Calu3 (cell line): ENCODE data around the gene PBX4. TPM values are rescaled to one million over a fixed set of nuclear protein-coding genes. Genes with fewer than 3 reads are reported as not detected.

Experiments used
- BruUV-seq: library from RNA; stranded (reverse); fragments of 400-500 nt; replicated peaks from 2 replicates; lab custom pipeline; 2021; lab: Mats Ljungman, UMichigan
- CTCF ChIA-PET: fragments of 300-600 bp; sonication (Branson Sonifier 250); formaldehyde crosslinking; loops from one replicate; lab custom pipeline; 2022; ENCODE audit warnings: antibody characterized with exemption; lab: Charles Lee
- DNase-seq: peaks from one replicate; pipeline ENCODE4 v3.0.0; 2022
- H3K27ac Mint-ChIP-seq: one replicate; pipeline ENCODE4 v1.8.0; 2022; ENCODE audit warnings: mixed read lengths; ENCODE audit not compliant: unreplicated experiment
- H3K27me3 Mint-ChIP-seq: one replicate; pipeline ENCODE4 v1.8.0; 2022; ENCODE audit warnings: mixed read lengths; ENCODE audit not compliant: unreplicated experiment
- H3K36me3 Mint-ChIP-seq: one replicate; pipeline ENCODE4 v1.8.0; 2022; ENCODE audit warnings: mild to moderate bottlenecking, moderate library complexity, mixed read lengths; ENCODE audit not compliant: insufficient read depth, unreplicated experiment
- H3K4me1 Mint-ChIP-seq: one replicate; pipeline ENCODE4 v1.8.0; 2022; ENCODE audit warnings: mild to moderate bottlenecking, low read depth, mixed read lengths; ENCODE audit not compliant: unreplicated experiment
- H3K4me3 Mint-ChIP-seq: one replicate; pipeline ENCODE4 v1.8.0; 2022; ENCODE audit warnings: mild to moderate bottlenecking, low read depth, moderate library complexity, mixed read lengths; ENCODE audit not compliant: unreplicated experiment
- H3K9me3 Mint-ChIP-seq: one replicate; pipeline ENCODE4 v1.8.0; 2022; ENCODE audit warnings: low read depth, mixed read lengths; ENCODE audit not compliant: unreplicated experiment
- intact Hi-C: fragments of 100-400 bp; cut with micrococcal nuclease; formaldehyde crosslinking; loops from one replicate; pipeline ENCODE4 v1.10.0; 2022; ENCODE audit not compliant: unreplicated experiment
- total RNA-seq: library from RNA; stranded (reverse); gene quantifications from 2 replicates; pipeline ENCODE4 v1.2.3, GENCODE V29; 2022
- TF ChIP-seq, protein P1 (sequence below): fragments of 200-600 bp; IDR thresholded peaks from one replicate; pipeline ENCODE4 v1.8.0; 2022; ENCODE audit warnings: antibody characterized with exemption; ENCODE audit not compliant: unreplicated experiment

PBX4 gene
- total RNA-seq, 1 experiment from 2014 or later: 6.0 TPM

DNA sequence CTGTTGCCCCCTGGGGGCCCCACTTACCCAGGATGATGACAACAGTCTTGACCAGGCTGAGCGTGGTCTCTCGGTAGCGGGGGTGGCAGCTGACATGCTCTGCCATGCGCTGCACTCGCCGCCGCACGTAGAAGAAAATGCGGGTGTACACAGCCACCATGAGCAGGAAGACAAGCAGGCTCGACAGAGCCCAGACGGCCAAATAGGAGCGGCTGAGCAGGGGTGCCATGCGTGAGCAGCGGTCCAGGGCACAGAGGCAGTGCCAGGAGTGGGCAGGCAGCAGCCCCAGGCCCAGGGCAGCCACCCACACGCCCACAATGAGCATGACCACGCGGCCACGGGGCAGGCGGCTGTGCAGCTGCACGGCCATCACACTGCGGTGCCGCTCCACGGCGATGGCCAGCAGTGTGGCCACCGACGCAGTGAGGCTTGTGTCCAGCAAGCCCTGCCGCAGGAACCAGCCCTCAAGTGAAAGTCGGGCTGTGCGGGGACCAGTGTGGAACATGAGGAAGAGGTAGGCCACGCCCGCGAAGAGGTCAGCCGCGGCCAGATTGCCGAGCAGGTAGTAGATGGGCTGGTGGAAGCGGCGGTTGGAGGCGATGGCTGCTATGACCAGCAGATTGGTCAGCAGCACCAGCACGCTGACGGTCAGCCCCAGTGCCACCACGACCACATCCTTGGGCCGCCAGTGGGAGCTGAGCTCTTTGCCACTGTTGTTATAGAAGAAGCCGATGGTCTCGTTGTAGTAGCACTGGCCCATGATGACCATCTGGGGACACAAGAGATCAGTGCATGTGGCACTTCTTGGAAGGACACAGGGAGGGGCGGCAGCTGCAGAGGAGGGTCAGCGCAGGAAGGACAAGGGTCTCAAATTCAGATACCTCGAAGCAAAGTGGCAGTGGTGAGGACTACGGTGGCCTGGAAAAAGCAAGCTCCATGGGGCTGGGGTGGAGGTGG, 8.3 kb upstream of the PBX4 start:
- DNase-seq: no peak
- H3K36me3 Mint-ChIP-seq: peaks cover 46% of the 10 kb centered on the region
- peak overlapping the region; percentile 91 for H3K27ac Mint-ChIP-seq
- H3K4me3 Mint-ChIP-seq: peak overlapping the region; percentile 83
- no peaks in the 10 kb centered on the region for H3K27me3 Mint-ChIP-seq
- H3K9me3 Mint-ChIP-seq: no peaks in the 10 kb centered on the region
- intact Hi-C loops: no loop called here
- TSS peak; percentile 49 for BruUV-seq
- TF ChIP-seq, protein P1, sequence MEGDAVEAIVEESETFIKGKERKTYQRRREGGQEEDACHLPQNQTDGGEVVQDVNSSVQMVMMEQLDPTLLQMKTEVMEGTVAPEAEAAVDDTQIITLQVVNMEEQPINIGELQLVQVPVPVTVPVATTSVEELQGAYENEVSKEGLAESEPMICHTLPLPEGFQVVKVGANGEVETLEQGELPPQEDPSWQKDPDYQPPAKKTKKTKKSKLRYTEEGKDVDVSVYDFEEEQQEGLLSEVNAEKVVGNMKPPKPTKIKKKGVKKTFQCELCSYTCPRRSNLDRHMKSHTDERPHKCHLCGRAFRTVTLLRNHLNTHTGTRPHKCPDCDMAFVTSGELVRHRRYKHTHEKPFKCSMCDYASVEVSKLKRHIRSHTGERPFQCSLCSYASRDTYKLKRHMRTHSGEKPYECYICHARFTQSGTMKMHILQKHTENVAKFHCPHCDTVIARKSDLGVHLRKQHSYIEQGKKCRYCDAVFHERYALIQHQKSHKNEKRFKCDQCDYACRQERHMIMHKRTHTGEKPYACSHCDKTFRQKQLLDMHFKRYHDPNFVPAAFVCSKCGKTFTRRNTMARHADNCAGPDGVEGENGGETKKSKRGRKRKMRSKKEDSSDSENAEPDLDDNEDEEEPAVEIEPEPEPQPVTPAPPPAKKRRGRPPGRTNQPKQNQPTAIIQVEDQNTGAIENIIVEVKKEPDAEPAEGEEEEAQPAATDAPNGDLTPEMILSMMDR: no peak
- H3K4me1 Mint-ChIP-seq: peaks cover 11% of the 10 kb centered on the region
- CTCF ChIA-PET: interaction anchor here (0.5 kb wide), 1 partner anchor 54 kb away, joined by 3 read pairs; no protein-coding TSS in a partner anchor

DNA sequence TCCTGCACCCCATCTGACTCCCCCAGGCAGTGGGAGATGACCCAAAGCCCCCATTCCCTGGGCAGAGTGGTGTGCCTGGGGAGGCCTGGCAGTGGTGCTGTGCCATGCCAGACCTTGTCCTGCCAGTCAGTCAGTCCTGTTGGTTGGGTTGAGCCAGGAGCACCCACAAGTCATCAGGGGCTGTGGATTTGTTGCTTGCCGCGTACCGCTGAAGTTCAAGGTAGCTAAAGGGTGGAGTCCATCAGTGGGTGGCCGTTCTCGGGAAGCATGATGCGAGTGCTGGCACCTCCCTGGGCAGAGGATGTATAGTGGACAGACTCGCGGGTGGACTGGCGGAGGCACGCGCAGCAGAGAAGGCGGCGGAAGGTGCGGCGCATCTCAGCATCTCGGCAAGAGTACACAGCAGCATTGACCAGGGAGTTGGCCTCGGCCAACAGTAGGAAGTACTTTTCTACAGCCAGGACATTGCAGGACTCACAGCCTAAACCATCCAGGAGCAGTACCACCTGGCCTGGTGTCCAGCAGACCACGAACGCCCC, 5.6 kb upstream of the PBX4 start:
- TF ChIP-seq, protein P1: no peak
- no TSS peak for BruUV-seq
- Mint-ChIP-seq H3K27ac (no peak overlapping the region), H3K4me3 (no peak overlapping the region), H3K9me3 (no peaks in the 10 kb centered on the region), H3K36me3 (peaks cover 46% of the 10 kb centered on the region), H3K27me3 (no peaks in the 10 kb centered on the region), H3K4me1 (peaks cover 13% of the 10 kb centered on the region)
- intact Hi-C loops: no loop called here
- DNase-seq: no peak
- CTCF ChIA-PET: no interaction called here

DNA sequence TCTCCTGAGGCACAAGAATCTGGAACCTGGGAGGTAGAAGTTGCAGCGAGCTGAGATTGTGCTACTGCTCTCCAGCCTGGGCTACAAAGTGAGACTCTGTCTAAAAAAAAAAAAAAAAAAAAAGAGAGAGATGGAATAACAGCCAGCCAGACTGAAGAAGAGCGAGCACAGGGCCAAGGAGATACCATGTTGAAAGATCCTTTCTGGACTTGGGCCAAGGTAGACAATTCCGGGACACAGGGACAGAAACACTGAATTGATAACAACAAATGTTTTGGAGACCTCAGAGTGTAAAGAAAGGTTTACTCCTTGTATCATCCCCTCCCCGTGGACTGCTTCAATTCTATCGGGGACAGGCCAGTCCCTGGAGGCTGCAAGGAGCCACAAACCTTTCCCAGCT, 4.9 kb upstream of the PBX4 start:
- Mint-ChIP-seq H3K4me1 (peaks cover 18% of the 10 kb centered on the region), H3K9me3 (no peaks in the 10 kb centered on the region), H3K27ac (no peak overlapping the region), H3K27me3 (no peaks in the 10 kb centered on the region), H3K36me3 (peaks cover 46% of the 10 kb centered on the region), H3K4me3 (no peak overlapping the region)
- no TSS peak for BruUV-seq
- CTCF ChIA-PET: interaction anchor here (0.6 kb wide), 1 partner anchor 209 kb away, joined by 4 read pairs; no protein-coding TSS in a partner anchor
- intact Hi-C loops: no loop called here
- TF ChIP-seq, protein P1: no peak
- no peak for DNase-seq

DNA sequence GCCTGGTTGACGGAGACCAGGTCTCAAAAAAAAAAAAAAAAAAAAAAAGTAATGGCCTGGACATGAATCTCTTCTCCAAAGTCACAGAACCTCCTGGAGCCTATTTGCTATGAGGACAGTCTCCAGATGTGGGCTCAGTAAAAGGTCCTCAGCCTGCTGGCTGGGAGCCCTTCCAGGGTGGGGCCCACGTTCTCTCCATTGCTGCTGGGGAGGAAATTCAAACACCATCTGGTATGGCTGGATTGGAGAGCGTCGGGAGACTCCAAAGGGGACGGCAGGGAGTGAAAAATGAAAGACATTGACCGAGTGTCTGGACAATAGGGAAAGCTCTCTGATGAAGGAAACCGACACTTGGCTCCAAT, 1.3 kb upstream of the PBX4 start:
- Mint-ChIP-seq H3K4me3 (no peak overlapping the region), H3K27ac (no peak overlapping the region), H3K9me3 (no peaks in the 10 kb centered on the region), H3K36me3 (peaks cover 31% of the 10 kb centered on the region), H3K4me1 (peaks cover 22% of the 10 kb centered on the region), H3K27me3 (no peaks in the 10 kb centered on the region)
- TF ChIP-seq, protein P1: no peak
- CTCF ChIA-PET: no interaction called here
- BruUV-seq: no TSS peak
- no peak for DNase-seq
- intact Hi-C loops: no loop called here
